Measurements from ENCODE around the gene HOXD11.

GRCh38 chr2:176063958-176064357 lies 43.1 kb upstream of the HOXD11 start:
- no peak for TF ChIP-seq EP300 (IDR thresholded peaks at IDR 0.05)
- TF ChIP-seq, protein P1, sequence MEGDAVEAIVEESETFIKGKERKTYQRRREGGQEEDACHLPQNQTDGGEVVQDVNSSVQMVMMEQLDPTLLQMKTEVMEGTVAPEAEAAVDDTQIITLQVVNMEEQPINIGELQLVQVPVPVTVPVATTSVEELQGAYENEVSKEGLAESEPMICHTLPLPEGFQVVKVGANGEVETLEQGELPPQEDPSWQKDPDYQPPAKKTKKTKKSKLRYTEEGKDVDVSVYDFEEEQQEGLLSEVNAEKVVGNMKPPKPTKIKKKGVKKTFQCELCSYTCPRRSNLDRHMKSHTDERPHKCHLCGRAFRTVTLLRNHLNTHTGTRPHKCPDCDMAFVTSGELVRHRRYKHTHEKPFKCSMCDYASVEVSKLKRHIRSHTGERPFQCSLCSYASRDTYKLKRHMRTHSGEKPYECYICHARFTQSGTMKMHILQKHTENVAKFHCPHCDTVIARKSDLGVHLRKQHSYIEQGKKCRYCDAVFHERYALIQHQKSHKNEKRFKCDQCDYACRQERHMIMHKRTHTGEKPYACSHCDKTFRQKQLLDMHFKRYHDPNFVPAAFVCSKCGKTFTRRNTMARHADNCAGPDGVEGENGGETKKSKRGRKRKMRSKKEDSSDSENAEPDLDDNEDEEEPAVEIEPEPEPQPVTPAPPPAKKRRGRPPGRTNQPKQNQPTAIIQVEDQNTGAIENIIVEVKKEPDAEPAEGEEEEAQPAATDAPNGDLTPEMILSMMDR (IDR thresholded peaks at IDR 0.05): no peak
- no peak for TF ChIP-seq POLR2A (IDR thresholded peaks at IDR 0.05)
